OCI-LY7 (cell line): ENCODE results near the gene IFT57. TPM values are rescaled to one million over a fixed set of nuclear protein-coding genes. Genes with fewer than 3 reads are reported as not detected.

Experiments
- BruUV-seq: library from RNA; stranded (reverse); fragments of 400-500 nt; replicated peaks from 2 replicates; lab custom pipeline; 2021; lab: Mats Ljungman, UMichigan
- CTCF ChIA-PET: fragments of 300-600 bp; sonication (Branson Sonifier 250); formaldehyde crosslinking; loops from one replicate; lab custom pipeline; 2022; ENCODE audit warnings: antibody characterized with exemption; ENCODE audit not compliant: unreplicated experiment; lab: Charles Lee
- POLR2A ChIA-PET: fragments of 300-600 bp; sonication (Branson Sonifier 250); formaldehyde crosslinking; loops from one replicate; lab custom pipeline; 2022; ENCODE audit warnings: antibody characterized with exemption; lab: Charles Lee
- DNase-seq: peaks from one replicate; pipeline ENCODE4 v3.0.0-alpha.2; 2015; ENCODE audit warnings: low spot score
- H2AFZ ChIP-seq: fragments of 200-600 bp; sonication (generic), shearing (Covaris generic); 2 replicates; pipeline ENCODE4 v1.6.1; 2014; ENCODE audit warnings: mild to moderate bottlenecking, antibody characterized with exemption, low read length, moderate library complexity
- H3K27ac ChIP-seq: fragments of 200-600 bp; sonication (generic); 2 replicates; pipeline ENCODE4 v1.5.1; 2014; ENCODE audit warnings: mixed run types, low read depth, mild to moderate bottlenecking, moderate library complexity, low read length, inconsistent platforms; ENCODE audit not compliant: poor library complexity, severe bottlenecking
- H3K36me3 ChIP-seq: fragments of 200-600 bp; sonication (generic); 2 replicates; pipeline ENCODE4 v1.6.1; 2014; ENCODE audit warnings: mild to moderate bottlenecking, antibody characterized with exemption, low read length, moderate library complexity, mixed read lengths; ENCODE audit not compliant: insufficient read depth
- H3K4me1 ChIP-seq: fragments of 200-600 bp; sonication (generic); 2 replicates; pipeline ENCODE4 v1.5.1; 2014; ENCODE audit warnings: mild to moderate bottlenecking, low read length; ENCODE audit not compliant: insufficient read depth, poor library complexity, severe bottlenecking
- H3K4me2 ChIP-seq: fragments of 200-600 bp; sonication (generic); 2 replicates; pipeline ENCODE4 v1.6.1; 2014; ENCODE audit warnings: mild to moderate bottlenecking, low read length
- H3K4me3 ChIP-seq: fragments of 200-600 bp; sonication (generic); 2 replicates; pipeline ENCODE4 v1.5.1; 2014; ENCODE audit warnings: mild to moderate bottlenecking, low read depth, low read length; ENCODE audit not compliant: poor library complexity, severe bottlenecking
- H3K79me2 ChIP-seq: fragments of 200-600 bp; sonication (generic); 2 replicates; pipeline ENCODE4 v1.6.1; 2016; ENCODE audit warnings: low read depth, mild to moderate bottlenecking, low read length, moderate library complexity, mixed read lengths; ENCODE audit not compliant: insufficient read depth
- H3K9me2 ChIP-seq: fragments of 200-600 bp; sonication (generic); 2 replicates; pipeline ENCODE4 v1.6.1; 2016; ENCODE audit warnings: mild to moderate bottlenecking, low read length, mixed read lengths; ENCODE audit not compliant: insufficient read depth
- H3K9me3 ChIP-seq: fragments of 200-600 bp; sonication (generic); 2 replicates; pipeline ENCODE4 v1.6.1; 2014; ENCODE audit warnings: mild to moderate bottlenecking, mixed run types, low read length, mixed read lengths
- H4K20me1 ChIP-seq: fragments of 200-600 bp; sonication (generic); 2 replicates; pipeline ENCODE4 v1.6.1; 2014; ENCODE audit warnings: mild to moderate bottlenecking, antibody characterized with exemption, low read length, moderate library complexity, mixed read lengths; ENCODE audit not compliant: insufficient read depth
- CTCF ChIP-seq: fragments of 200-600 bp; sonication (generic); conservative IDR thresholded peaks from 2 replicates; pipeline ENCODE4 v1.5.1; 2014; ENCODE audit warnings: mild to moderate bottlenecking, antibody characterized with exemption, low read length, moderate library complexity, mixed read lengths
- EZH2phosphoT487 ChIP-seq: fragments of 200-600 bp; sonication (generic); IDR thresholded peaks from 2 replicates; pipeline ENCODE4 v1.6.1; 2018; ENCODE audit warnings: low read depth, borderline replicate concordance, mild to moderate bottlenecking, mixed run types, antibody characterized with exemption, low read length, moderate library complexity, mixed read lengths
- intact Hi-C: fragments of 100-400 bp; cut with micrococcal nuclease; formaldehyde crosslinking; loops from one replicate; pipeline ENCODE4 v1.10.0; 2022; ENCODE audit not compliant: unreplicated experiment
- total RNA-seq, 2 experiments: library from RNA; depleted of rRNA in 1 of 2; stranded (reverse); fragments of >200 nt in 1 of 2; shearing (Covaris generic) in 1 of 2; gene quantifications; 2 replicates each; pipeline ENCODE4 v1.2.3, GENCODE V29; 2014 to 2022

The IFT57 gene
- total RNA-seq, 2 experiments from 2014 or later: 44.1 to 68.2 TPM

DNA sequence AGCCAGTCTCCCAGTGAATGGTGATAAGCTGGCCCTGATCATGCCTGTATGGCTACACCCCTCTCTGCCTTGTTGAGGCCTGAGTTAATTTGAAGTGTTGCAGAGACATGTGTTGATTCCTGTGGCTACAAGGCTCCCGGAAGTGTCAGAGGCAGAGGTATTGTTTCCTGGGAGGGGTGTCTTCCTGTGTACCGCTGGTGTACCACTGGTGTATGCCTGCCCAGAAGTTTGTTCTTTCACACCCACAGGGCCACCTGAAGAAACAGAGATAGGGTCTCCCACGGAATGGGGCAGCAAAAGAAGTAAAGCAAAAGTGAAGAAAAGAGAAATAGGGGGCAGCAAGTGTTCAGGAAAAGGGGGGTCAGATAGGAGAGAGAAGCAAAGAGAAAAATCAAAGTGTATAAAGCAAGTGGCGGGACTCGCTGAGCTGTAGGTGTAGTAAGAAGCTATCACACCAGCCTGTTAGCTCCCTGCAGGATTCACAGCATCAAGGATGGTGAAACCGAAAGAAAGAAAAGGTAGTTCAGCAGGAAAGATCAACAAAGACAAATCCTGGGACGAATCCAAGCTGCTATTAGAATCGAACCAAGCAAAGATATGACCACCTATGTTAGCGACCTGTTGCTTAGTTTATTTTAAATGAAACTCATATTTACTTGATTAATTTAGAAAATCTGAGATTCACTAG, 94.8 kb downstream of the IFT57 start:
- intact Hi-C loops: loop anchor here (2.0 to 10.0 kb wide), 3 partner anchors 461 to 1873 kb away; partner anchors contain the start of genes BBX, CIP2A and DZIP3
- H3K4me2 ChIP-seq: peak overlapping the region; percentile 99
- peaks cover 18% of the 10 kb centered on the region for H3K36me3 ChIP-seq
- peaks cover 49% of the 10 kb centered on the region; the same call in 1 of the 2 replicates for H3K79me2 ChIP-seq
- TF ChIP-seq CTCF: no peak
- TF ChIP-seq EZH2phosphoT487: no peak
- H3K27ac ChIP-seq: peak overlapping the region; percentile 95
- POLR2A ChIA-PET: interaction anchor here (0.7 to 3.4 kb wide), 11 partner anchors 11 to 606 kb away, joined by 3 to 39 read pairs (median 10); no protein-coding TSS in a partner anchor
- H3K9me3 ChIP-seq: no peaks in the 10 kb centered on the region
- peaks cover 85% of the 10 kb centered on the region for H3K4me1 ChIP-seq
- H2AFZ ChIP-seq: peak overlapping the region; percentile 44; the same call in 1 of the 2 replicates
- no peaks in the 10 kb centered on the region for H4K20me1 ChIP-seq
- H3K4me3 ChIP-seq: peak overlapping the region; percentile 81
- DNase-seq: peak; percentile 86
- no TSS peak for BruUV-seq
- CTCF ChIA-PET: no interaction called here
- H3K9me2 ChIP-seq: no peaks in the 10 kb centered on the region

- H3K4me2 ChIP-seq: peak overlapping the region; percentile 99
These were observed 95.9 kb downstream of the IFT57 start for GRCh38 chr3:108126348-108126747.

More at GRCh38 chr3:108126348-108126747, 95.9 kb downstream of the IFT57 start:
- no peaks in the 10 kb centered on the region for H3K9me3 ChIP-seq
- intact Hi-C loops: loop anchor here (2.0 to 10.0 kb wide), 3 partner anchors 462 to 1872 kb away; partner anchors contain the start of genes BBX, CIP2A and DZIP3
- H3K27ac ChIP-seq: peak overlapping the region; percentile 95
- CTCF ChIA-PET: interaction anchor here (0.8 to 1.3 kb wide), 2 partner anchors 25 to 33 kb away, joined by 3 read pairs; no protein-coding TSS in a partner anchor
- peak; percentile 16 for DNase-seq
- peak overlapping the region; percentile 81 for H3K4me3 ChIP-seq
- H3K4me1 ChIP-seq: peaks cover 80% of the 10 kb centered on the region
- peaks cover 15% of the 10 kb centered on the region for H3K36me3 ChIP-seq
- no peaks in the 10 kb centered on the region for H4K20me1 ChIP-seq
- POLR2A ChIA-PET: interaction anchor here (1.0 to 4.0 kb wide), 13 partner anchors 7 to 605 kb away, joined by 3 to 39 read pairs (median 10); no protein-coding TSS in a partner anchor
- H3K9me2 ChIP-seq: no peaks in the 10 kb centered on the region
- BruUV-seq: no TSS peak
- TF ChIP-seq EZH2phosphoT487 (no peak), CTCF (no peak)
- H2AFZ ChIP-seq: no peak overlapping the region; the same call in 1 of the 2 replicates
- H3K79me2 ChIP-seq: peaks cover 42% of the 10 kb centered on the region; the same call in 1 of the 2 replicates
